Cardiac fibroblast (primary cell): ENCODE measurements around the gene ZBTB42.

ENCODE experiments used
- DNase-seq, 2 donors: peaks; one replicate each; pipeline versions ENCODE4 v3.0.0 to v3.0.0-alpha.2; 2010; ENCODE audit warnings: low read depth in 2 of 2
- H3K4me3 ChIP-seq, 2 donors: replicated peaks in 1 of 2; 1 replicate in 1 of 2; 2 replicates in 1 of 2; pipeline ENCODE4 v1.5.1; 2011; ENCODE audit warnings: low read depth in 2 of 2, low read length in 2 of 2, mild to moderate bottlenecking in 2 of 2, moderate library complexity in 1 of 2
- TF ChIP-seq, protein P1 (sequence below): IDR thresholded peaks from one replicate; pipeline ENCODE4 v1.5.1; 2011; ENCODE audit warnings: low read depth, mild to moderate bottlenecking, low read length, inconsistent platforms

Gene ZBTB42

DNA sequence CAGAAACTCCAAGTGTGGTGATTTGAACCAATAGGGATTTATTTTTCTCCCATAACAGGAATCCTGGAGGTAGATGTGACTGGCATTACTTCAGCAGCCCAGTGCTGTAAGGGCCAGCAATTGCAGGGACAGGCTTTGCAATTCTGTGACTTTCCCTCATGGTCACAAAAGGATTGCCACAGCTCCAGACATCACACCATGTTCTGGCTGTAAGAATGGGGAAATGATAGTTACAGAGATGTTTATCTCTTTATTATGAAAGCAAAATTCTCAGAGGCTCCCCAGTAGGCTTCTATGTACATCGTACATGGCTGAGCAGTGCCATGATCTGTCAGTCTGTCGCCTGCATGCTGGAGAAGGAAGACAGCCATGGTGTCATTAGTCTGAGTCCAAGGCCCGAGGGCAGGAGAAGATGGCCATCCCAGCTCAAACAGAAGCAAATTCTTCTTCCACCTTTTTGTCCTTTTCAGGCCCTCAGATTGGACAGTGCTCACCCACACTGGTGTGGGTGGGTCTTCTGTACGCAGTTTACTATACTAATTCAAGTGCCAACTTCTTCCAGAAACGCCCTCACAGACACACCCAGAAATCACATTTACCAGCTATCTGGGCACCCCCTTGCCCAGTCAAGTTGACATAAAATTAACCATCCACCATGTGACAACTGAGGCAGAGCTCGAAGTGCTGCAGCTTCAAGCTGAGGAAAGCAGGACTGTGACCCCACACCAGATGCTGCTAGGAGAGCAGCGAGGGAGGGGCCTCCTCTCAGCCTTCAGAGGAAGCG, 17.2 kb downstream of the ZBTB42 start:
- H3K4me3 ChIP-seq, result no peak overlapping the region
- no peak for DNase-seq
- TF ChIP-seq, protein P1, sequence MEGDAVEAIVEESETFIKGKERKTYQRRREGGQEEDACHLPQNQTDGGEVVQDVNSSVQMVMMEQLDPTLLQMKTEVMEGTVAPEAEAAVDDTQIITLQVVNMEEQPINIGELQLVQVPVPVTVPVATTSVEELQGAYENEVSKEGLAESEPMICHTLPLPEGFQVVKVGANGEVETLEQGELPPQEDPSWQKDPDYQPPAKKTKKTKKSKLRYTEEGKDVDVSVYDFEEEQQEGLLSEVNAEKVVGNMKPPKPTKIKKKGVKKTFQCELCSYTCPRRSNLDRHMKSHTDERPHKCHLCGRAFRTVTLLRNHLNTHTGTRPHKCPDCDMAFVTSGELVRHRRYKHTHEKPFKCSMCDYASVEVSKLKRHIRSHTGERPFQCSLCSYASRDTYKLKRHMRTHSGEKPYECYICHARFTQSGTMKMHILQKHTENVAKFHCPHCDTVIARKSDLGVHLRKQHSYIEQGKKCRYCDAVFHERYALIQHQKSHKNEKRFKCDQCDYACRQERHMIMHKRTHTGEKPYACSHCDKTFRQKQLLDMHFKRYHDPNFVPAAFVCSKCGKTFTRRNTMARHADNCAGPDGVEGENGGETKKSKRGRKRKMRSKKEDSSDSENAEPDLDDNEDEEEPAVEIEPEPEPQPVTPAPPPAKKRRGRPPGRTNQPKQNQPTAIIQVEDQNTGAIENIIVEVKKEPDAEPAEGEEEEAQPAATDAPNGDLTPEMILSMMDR, result no peak

- DNase-seq, result no peak
- H3K4me3 ChIP-seq, result no peak overlapping the region
- TF ChIP-seq, protein P1, result no peak
Observed at GRCh38 chr14:104818714-104819161, 17.8 kb downstream of the ZBTB42 start.

GRCh38 chr14:104819361-104819781, 18.5 kb downstream of the ZBTB42 start:
- TF ChIP-seq, protein P1, result no peak

GRCh38 chr14:104820669-104821228, 19.8 kb downstream of the ZBTB42 start:
- no peak overlapping the region for H3K4me3 ChIP-seq
- peak; percentile 69 to 84 for DNase-seq
- TF ChIP-seq, protein P1, result peak; percentile 78

More at GRCh38 chr14:104819361-104819781, 18.5 kb downstream of the ZBTB42 start:
- DNase-seq, result no peak
- H3K4me3 ChIP-seq, result no peak overlapping the region

DNA sequence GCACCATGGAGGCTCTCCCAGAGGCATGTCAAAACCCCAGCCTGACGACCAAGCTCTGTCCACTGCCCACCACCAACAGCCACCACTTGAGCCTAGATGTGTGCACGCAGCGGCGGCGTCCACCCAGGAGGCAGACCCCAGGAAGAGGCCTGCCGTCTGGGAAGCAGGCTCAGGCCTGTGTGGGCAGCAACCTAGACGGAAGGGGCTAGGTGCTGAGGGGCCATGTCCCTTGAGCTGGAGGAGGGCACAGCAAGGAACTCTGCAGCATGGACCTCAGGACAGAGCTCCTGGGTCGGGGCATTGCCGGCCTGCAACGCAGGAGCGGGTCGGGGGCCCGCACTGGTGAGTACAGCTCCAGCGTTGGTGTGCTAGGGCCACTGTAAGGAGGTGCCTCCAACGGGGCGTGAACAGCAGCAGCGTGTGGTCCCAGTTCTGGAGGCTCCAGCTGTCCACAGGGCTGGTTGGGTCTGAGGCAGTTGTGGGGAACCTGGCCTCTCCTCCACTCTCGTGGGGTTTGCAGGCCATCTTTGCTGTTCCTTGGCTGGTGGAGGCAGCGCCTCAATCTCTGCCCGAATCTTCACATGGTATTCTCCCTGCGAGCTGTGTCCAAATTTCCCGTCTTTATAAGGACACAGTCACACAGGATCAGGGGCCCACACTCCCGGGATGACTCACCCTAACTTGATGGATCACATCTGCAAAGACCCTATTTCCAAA, 20.5 kb downstream of the ZBTB42 start:
- no peak for DNase-seq
- no peak overlapping the region for H3K4me3 ChIP-seq

GRCh38 chr14:104821971-104822608, 21.2 kb downstream of the ZBTB42 start:
- TF ChIP-seq, protein P1, result no peak
- no peak overlapping the region for H3K4me3 ChIP-seq
- no peak for DNase-seq

More for the DNA sequence above, 20.5 kb downstream of the ZBTB42 start:
- TF ChIP-seq, protein P1, result no peak
